IPS-NIHi7 (cell line): ENCODE data around the gene PAX5.
"Not testable (repeated sequence)": the region's sequence is repeated elsewhere in the genome, so short reads cannot be mapped to it uniquely, and the experiment has no call there.

Experiments
- DNase-seq: peaks from one replicate; pipeline ENCODE4 v3.0.0; 2012; ENCODE audit warnings: mixed read lengths; ENCODE audit errors: extremely low spot score

PAX5 gene

GRCh38 chr9:36880075-36880474 lies 154.0 kb downstream of the PAX5 start:
- no peak for DNase-seq

GRCh38 chr9:36878986-36879982 lies 154.8 kb downstream of the PAX5 start:
- DNase-seq = no peak

GRCh38 chr9:36877239-36877638 lies 156.8 kb downstream of the PAX5 start:
- no peak for DNase-seq

- DNase-seq = no peak
Observed at GRCh38 chr9:36876056-36876455, 158.0 kb downstream of the PAX5 start.

- no peak for DNase-seq
Observed at GRCh38 chr9:36874921-36875320, 159.1 kb downstream of the PAX5 start.

- no peak for DNase-seq
Observed at GRCh38 chr9:36874261-36874660, 159.8 kb downstream of the PAX5 start.

- peak; percentile 91 for DNase-seq
Observed at GRCh38 chr9:36873247-36873875, 160.7 kb downstream of the PAX5 start.

GRCh38 chr9:36872641-36873040 lies 161.4 kb downstream of the PAX5 start:
- DNase-seq = no peak

- DNase-seq = no peak
Observed at GRCh38 chr9:36871606-36872005, 162.5 kb downstream of the PAX5 start.

- DNase-seq = no peak
Observed at GRCh38 chr9:36870960-36871359, 163.1 kb downstream of the PAX5 start.

GRCh38 chr9:36869605-36870004 lies 164.5 kb downstream of the PAX5 start:
- DNase-seq = not testable (repeated sequence)

- DNase-seq = no peak
Observed at GRCh38 chr9:36868586-36869282, 165.3 kb downstream of the PAX5 start.

- DNase-seq = no peak
Observed at GRCh38 chr9:36867672-36868471, 166.2 kb downstream of the PAX5 start.

GRCh38 chr9:36867241-36867640 lies 166.8 kb downstream of the PAX5 start:
- no peak for DNase-seq

GRCh38 chr9:36866840-36867239 lies 167.2 kb downstream of the PAX5 start:
- peak; percentile 60 for DNase-seq

- DNase-seq = no peak
Observed at GRCh38 chr9:36865731-36866635, 168.1 kb downstream of the PAX5 start.

- DNase-seq = peak; percentile 57
Observed at GRCh38 chr9:36864491-36865410, 169.3 kb downstream of the PAX5 start.

GRCh38 chr9:36862206-36863145 lies 171.6 kb downstream of the PAX5 start:
- peak; percentile 76 for DNase-seq
